ENCODE measurements around the gene SLC8B1.

GRCh38 chr12:113320401-113320800, 14.5 kb downstream of the SLC8B1 start:
- TF ChIP-seq CTCF (IDR thresholded peaks at IDR 0.05 in 2 of 3, conservative IDR thresholded peaks at IDR 0.05 in 1 of 3; ENCODE audit: borderline replicate concordance in 1 of 3, insufficient read depth in 1 of 3, low read depth in 2 of 3, low read length in 2 of 3), result no peak
- TF ChIP-seq SIN3A (IDR thresholded peaks at IDR 0.05; ENCODE audit: low read depth), result no peak
- TF ChIP-seq POLR2A (IDR thresholded peaks at IDR 0.05; ENCODE audit: borderline replicate concordance, extremely low read depth, insufficient read depth, insufficient read length), result no peak
- TF ChIP-seq RAD21 (IDR thresholded peaks at IDR 0.05; ENCODE audit: low read depth), result no peak
